ENCODE measurements around the gene SGTB.

- TF ChIP-seq, protein P1, sequence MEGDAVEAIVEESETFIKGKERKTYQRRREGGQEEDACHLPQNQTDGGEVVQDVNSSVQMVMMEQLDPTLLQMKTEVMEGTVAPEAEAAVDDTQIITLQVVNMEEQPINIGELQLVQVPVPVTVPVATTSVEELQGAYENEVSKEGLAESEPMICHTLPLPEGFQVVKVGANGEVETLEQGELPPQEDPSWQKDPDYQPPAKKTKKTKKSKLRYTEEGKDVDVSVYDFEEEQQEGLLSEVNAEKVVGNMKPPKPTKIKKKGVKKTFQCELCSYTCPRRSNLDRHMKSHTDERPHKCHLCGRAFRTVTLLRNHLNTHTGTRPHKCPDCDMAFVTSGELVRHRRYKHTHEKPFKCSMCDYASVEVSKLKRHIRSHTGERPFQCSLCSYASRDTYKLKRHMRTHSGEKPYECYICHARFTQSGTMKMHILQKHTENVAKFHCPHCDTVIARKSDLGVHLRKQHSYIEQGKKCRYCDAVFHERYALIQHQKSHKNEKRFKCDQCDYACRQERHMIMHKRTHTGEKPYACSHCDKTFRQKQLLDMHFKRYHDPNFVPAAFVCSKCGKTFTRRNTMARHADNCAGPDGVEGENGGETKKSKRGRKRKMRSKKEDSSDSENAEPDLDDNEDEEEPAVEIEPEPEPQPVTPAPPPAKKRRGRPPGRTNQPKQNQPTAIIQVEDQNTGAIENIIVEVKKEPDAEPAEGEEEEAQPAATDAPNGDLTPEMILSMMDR (IDR thresholded peaks at IDR 0.05) = no peak
- TF ChIP-seq POLR2A (IDR thresholded peaks at IDR 0.05) = no peak
Measured at GRCh38 chr5:65753189-65753588, 31.3 kb upstream of the SGTB start.

Data from right lobe of liver (tissue), 4 donors.